Ecto neural progenitor cell (in vitro differentiated cells): ENCODE data around the gene DYNLT4.
"Not testable (repeated sequence)": the region's sequence is repeated elsewhere in the genome, so short reads cannot be mapped to it uniquely, and the experiment has no call there.

Source experiments
- DNase-seq: peaks from one replicate; pipeline ENCODE4 v3.0.0-alpha.2; 2018; ENCODE audit warnings: low spot score

The DYNLT4 gene

GRCh38 chr1:44828841-44829440 is 21.8 kb upstream of the DYNLT4 start:
- DNase-seq = no peak

GRCh38 chr1:44828003-44828651 is 21.0 kb upstream of the DYNLT4 start:
- no peak for DNase-seq

- DNase-seq = peak; percentile 61
These were observed 20.2 kb upstream of the DYNLT4 start for GRCh38 chr1:44827197-44828002.

GRCh38 chr1:44826375-44827196 is 19.4 kb upstream of the DYNLT4 start:
- peak; percentile 52 for DNase-seq

GRCh38 chr1:44824392-44824791 is 17.2 kb upstream of the DYNLT4 start:
- not testable (repeated sequence) for DNase-seq

GRCh38 chr1:44822981-44823451 is 15.9 kb upstream of the DYNLT4 start:
- no peak for DNase-seq

- no peak for DNase-seq
These were observed 15.1 kb upstream of the DYNLT4 start for GRCh38 chr1:44822131-44822701.

GRCh38 chr1:44821240-44821715 is 14.1 kb upstream of the DYNLT4 start:
- DNase-seq = no peak

GRCh38 chr1:44820328-44821239 is 13.4 kb upstream of the DYNLT4 start:
- no peak for DNase-seq

- peak; percentile 93 for DNase-seq
These were observed 12.6 kb upstream of the DYNLT4 start for GRCh38 chr1:44819608-44820327.

GRCh38 chr1:44819196-44819607 is 12.1 kb upstream of the DYNLT4 start:
- DNase-seq = peak; percentile 53

GRCh38 chr1:44817771-44818495 is 10.8 kb upstream of the DYNLT4 start:
- no peak for DNase-seq

- no peak for DNase-seq
These were observed 10.2 kb upstream of the DYNLT4 start for GRCh38 chr1:44817307-44817706.

GRCh38 chr1:44815926-44816325 is 8.8 kb upstream of the DYNLT4 start:
- not testable (repeated sequence) for DNase-seq

- DNase-seq = peak; percentile 54
These were observed 5.8 kb upstream of the DYNLT4 start for GRCh38 chr1:44812822-44813543.

GRCh38 chr1:44811234-44811633 is 4.1 kb upstream of the DYNLT4 start:
- no peak for DNase-seq

GRCh38 chr1:44810762-44811105 is 3.6 kb upstream of the DYNLT4 start:
- DNase-seq = not testable (repeated sequence)

- DNase-seq = no peak
These were observed 3.1 kb upstream of the DYNLT4 start for GRCh38 chr1:44810101-44810761.
